Suprapubic skin (tissue), 4 donors: ENCODE data around the gene KCND3.

Source experiments
- CTCF ChIP-seq, 2 donors: fragments of 200-600 bp in 1 of 2; fragments of 450-650 bp in 1 of 2; sonication (generic) in 1 of 2; IDR thresholded peaks; one replicate each; pipeline ENCODE4 v1.5.1; 2016 to 2019; ENCODE audit warnings: antibody characterized with exemption in 2 of 2, mild to moderate bottlenecking in 1 of 2, moderate library complexity in 1 of 2
- EP300 ChIP-seq: sonication (generic); formaldehyde crosslinking; IDR thresholded peaks from one replicate; pipeline ENCODE4 v1.6.1; 2017; ENCODE audit warnings: antibody characterized with exemption
- POLR2A ChIP-seq, 2 donors: fragments of 450-650 bp; IDR thresholded peaks; one replicate each; pipeline ENCODE4 v1.6.1; 2017; ENCODE audit warnings: antibody characterized with exemption in 2 of 2, mild to moderate bottlenecking in 2 of 2, moderate library complexity in 2 of 2
- POLR2AphosphoS5 ChIP-seq, 3 donors: sonication (generic); formaldehyde crosslinking; IDR thresholded peaks; one replicate each; pipeline ENCODE4 v1.6.1; 2017; ENCODE audit warnings: antibody characterized with exemption in 3 of 3

GRCh38 chr1:111826278-111826677, 163.2 kb downstream of the KCND3 start:
- TF ChIP-seq CTCF (IDR thresholded peaks at IDR 0.05) = no peak
- no peak for TF ChIP-seq POLR2A (IDR thresholded peaks at IDR 0.05)
- no peak for TF ChIP-seq POLR2AphosphoS5 (IDR thresholded peaks at IDR 0.05)
- TF ChIP-seq EP300 = no peak
